RWPE2 (cell line): ENCODE data around the gene ULK3.

Experiments
- ATAC-seq: fragments of 200-7000 bp; cut with Tn5 transposase; 3 replicates; pipeline ENCODE4 v1.9.1; 2021; ENCODE audit warnings: low read depth
- DNase-seq: peaks from one replicate; pipeline ENCODE4 v3.0.0-alpha.2; 2020; ENCODE audit warnings: low spot score
- H3K27ac ChIP-seq: fragments of 450-650 bp; 2 replicates; pipeline ENCODE4 v1.5.1; 2017; ENCODE audit warnings: mild to moderate bottlenecking; ENCODE audit not compliant: poor library complexity, severe bottlenecking
- H3K27me3 ChIP-seq: fragments of 250-450 bp; sonication (Bioruptor Pico); 2 replicates; pipeline ENCODE4 v1.5.1; 2021; ENCODE audit warnings: mild to moderate bottlenecking, moderate library complexity; ENCODE audit not compliant: insufficient read depth, poor library complexity, severe bottlenecking
- H3K36me3 ChIP-seq: fragments of 250-450 bp; sonication (Bioruptor Pico); 2 replicates; pipeline ENCODE4 v1.5.1; 2020; ENCODE audit warnings: low read depth, mild to moderate bottlenecking, moderate library complexity
- H3K4me1 ChIP-seq: fragments of 250-450 bp; sonication (Bioruptor Pico); 2 replicates; pipeline ENCODE4 v1.5.1; 2021; ENCODE audit warnings: mild to moderate bottlenecking, moderate library complexity; ENCODE audit not compliant: insufficient read depth, poor library complexity, severe bottlenecking
- H3K4me3 ChIP-seq: fragments of 250-450 bp; sonication (Bioruptor Pico); 2 replicates; pipeline ENCODE4 v1.5.1; 2021; ENCODE audit warnings: mild to moderate bottlenecking, moderate library complexity; ENCODE audit not compliant: severe bottlenecking
- H3K9me3 ChIP-seq: fragments of 250-450 bp; sonication (Bioruptor Pico); 2 replicates; pipeline ENCODE4 v1.5.1; 2021; ENCODE audit warnings: mild to moderate bottlenecking, moderate library complexity; ENCODE audit not compliant: severe bottlenecking
- CTCF ChIP-seq: fragments of 450-650 bp; IDR thresholded peaks from one replicate; pipeline ENCODE4 v1.5.1; 2017; ENCODE audit warnings: mild to moderate bottlenecking, moderate library complexity; ENCODE audit not compliant: poor library complexity, severe bottlenecking

The ULK3 gene

GRCh38 chr15:74821091-74821789 lies 21.7 kb downstream of the ULK3 start:
- no peak for DNase-seq
- Histone ChIP-seq H3K4me3 (no peak overlapping the region), H3K36me3 (no peaks in the 10 kb centered on the region), H3K9me3 (no peaks in the 10 kb centered on the region), H3K27ac (no peak overlapping the region), H3K27me3 (no peaks in the 10 kb centered on the region), H3K4me1 (peaks cover 21% of the 10 kb centered on the region)
- no peak for ATAC-seq
- TF ChIP-seq CTCF = no peak

GRCh38 chr15:74820056-74820455 lies 22.9 kb downstream of the ULK3 start:
- DNase-seq = no peak
- Histone ChIP-seq H3K4me3 (no peak overlapping the region), H3K4me1 (peaks cover 21% of the 10 kb centered on the region), H3K27ac (no peak overlapping the region), H3K9me3 (no peaks in the 10 kb centered on the region), H3K36me3 (no peaks in the 10 kb centered on the region), H3K27me3 (no peaks in the 10 kb centered on the region)
- no peak for TF ChIP-seq CTCF
- no peak for ATAC-seq

- Histone ChIP-seq H3K27me3 (no peaks in the 10 kb centered on the region), H3K36me3 (no peaks in the 10 kb centered on the region), H3K27ac (peak overlapping the region; percentile 32), H3K4me1 (peaks cover 21% of the 10 kb centered on the region), H3K4me3 (no peak overlapping the region), H3K9me3 (no peaks in the 10 kb centered on the region)
- peak; percentile 60 for TF ChIP-seq CTCF
- ATAC-seq (peak; percentile 70), DNase-seq (no peak)
Observed at GRCh38 chr15:74817370-74817737, 25.6 kb downstream of the ULK3 start.

- no peak for TF ChIP-seq CTCF
- peak overlapping the region; percentile 32 for H3K27ac ChIP-seq
- no peak overlapping the region for H3K4me3 ChIP-seq
- no peaks in the 10 kb centered on the region for H3K36me3 ChIP-seq
- H3K4me1 ChIP-seq = peaks cover 21% of the 10 kb centered on the region
- no peak for DNase-seq
- no peaks in the 10 kb centered on the region for H3K27me3 ChIP-seq
- no peaks in the 10 kb centered on the region for H3K9me3 ChIP-seq
- peak; percentile 9; the same call in 2 of the 3 replicates for ATAC-seq
Observed at GRCh38 chr15:74816624-74817369, 26.2 kb downstream of the ULK3 start.

- TF ChIP-seq CTCF = no peak
- H3K27me3 ChIP-seq = no peaks in the 10 kb centered on the region
- H3K4me3 ChIP-seq = no peak overlapping the region
- H3K4me1 ChIP-seq = peaks cover 21% of the 10 kb centered on the region
- no peaks in the 10 kb centered on the region for H3K36me3 ChIP-seq
- H3K27ac ChIP-seq = no peak overlapping the region
- no peaks in the 10 kb centered on the region for H3K9me3 ChIP-seq
- ATAC-seq (no peak), DNase-seq (no peak)
Observed at GRCh38 chr15:74815961-74816360, 27.0 kb downstream of the ULK3 start.
